Thyroid gland (tissue), 4 donors: Measurements from ENCODE around the gene BCL10.

Experiments used
- POLR2A ChIP-seq, 2 donors: fragments of 450-650 bp; IDR thresholded peaks; one replicate each; pipeline ENCODE4 v1.6.1; 2017; ENCODE audit warnings: antibody characterized with exemption in 2 of 2, mild to moderate bottlenecking in 2 of 2, moderate library complexity in 1 of 2
- TF ChIP-seq, protein P1 (sequence below), 6 experiments: fragments of 200-600 bp in 3 of 6; fragments of 450-650 bp in 3 of 6; sonication (generic) in 3 of 6; IDR thresholded peaks; one replicate each; pipeline ENCODE4 v1.5.1; 2016 to 2019; ENCODE audit warnings: antibody characterized with exemption in 6 of 6, mild to moderate bottlenecking in 2 of 6, inconsistent platforms in 1 of 6, moderate library complexity in 1 of 6

DNA sequence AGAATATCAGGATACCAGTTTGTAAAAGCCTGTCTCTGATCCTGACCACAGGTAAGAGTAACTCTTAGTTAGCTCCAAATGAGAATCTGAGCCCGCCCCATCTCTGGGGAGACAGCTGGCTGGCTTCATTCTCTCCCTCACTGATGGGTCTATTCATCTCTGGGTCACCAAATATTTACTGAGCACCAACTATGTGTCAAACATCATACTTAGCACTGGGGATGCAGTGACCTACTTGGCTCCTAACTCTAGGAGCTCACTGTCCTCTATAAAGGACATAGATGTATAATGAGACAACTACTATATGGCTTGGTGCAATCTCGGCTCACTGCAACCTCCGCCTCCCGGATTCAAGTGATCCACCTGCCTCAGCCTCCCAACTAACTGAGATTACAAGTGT is 29.8 kb upstream of the BCL10 start:
- TF ChIP-seq POLR2A (IDR thresholded peaks at IDR 0.05) = no peak
- TF ChIP-seq, protein P1, sequence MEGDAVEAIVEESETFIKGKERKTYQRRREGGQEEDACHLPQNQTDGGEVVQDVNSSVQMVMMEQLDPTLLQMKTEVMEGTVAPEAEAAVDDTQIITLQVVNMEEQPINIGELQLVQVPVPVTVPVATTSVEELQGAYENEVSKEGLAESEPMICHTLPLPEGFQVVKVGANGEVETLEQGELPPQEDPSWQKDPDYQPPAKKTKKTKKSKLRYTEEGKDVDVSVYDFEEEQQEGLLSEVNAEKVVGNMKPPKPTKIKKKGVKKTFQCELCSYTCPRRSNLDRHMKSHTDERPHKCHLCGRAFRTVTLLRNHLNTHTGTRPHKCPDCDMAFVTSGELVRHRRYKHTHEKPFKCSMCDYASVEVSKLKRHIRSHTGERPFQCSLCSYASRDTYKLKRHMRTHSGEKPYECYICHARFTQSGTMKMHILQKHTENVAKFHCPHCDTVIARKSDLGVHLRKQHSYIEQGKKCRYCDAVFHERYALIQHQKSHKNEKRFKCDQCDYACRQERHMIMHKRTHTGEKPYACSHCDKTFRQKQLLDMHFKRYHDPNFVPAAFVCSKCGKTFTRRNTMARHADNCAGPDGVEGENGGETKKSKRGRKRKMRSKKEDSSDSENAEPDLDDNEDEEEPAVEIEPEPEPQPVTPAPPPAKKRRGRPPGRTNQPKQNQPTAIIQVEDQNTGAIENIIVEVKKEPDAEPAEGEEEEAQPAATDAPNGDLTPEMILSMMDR (IDR thresholded peaks at IDR 0.05) = no peak
